HepG2 (cell line): Measurements from ENCODE around the gene APOA1. TPM values are rescaled to one million over a fixed set of nuclear protein-coding genes. Genes with fewer than 3 reads are reported as not detected.
"Not testable (repeated sequence)": the region's sequence is repeated elsewhere in the genome, so short reads cannot be mapped to it uniquely, and the experiment has no call there.

Experiments
- ATAC-seq: fragments of 200-7000 bp; cut with Tn5 transposase; 3 replicates; pipeline ENCODE4 v1.9.1; 2020; ENCODE audit warnings: mild to moderate bottlenecking, moderate library complexity
- BruUV-seq: library from RNA; stranded (reverse); fragments of 400-500 nt; replicated peaks from 2 replicates; lab custom pipeline; 2021; lab: Mats Ljungman, UMichigan
- CTCF ChIA-PET: fragments of 300-600 bp; formaldehyde crosslinking; extraction: SDS; loops from one replicate; lab custom pipeline; 2021; ENCODE audit warnings: low total read pairs, inconsistent platforms, low intra/inter-chr PET ratio; lab: Yijun Ruan, JAX
- POLR2A ChIA-PET: fragments of 350-600 bp; sonication (Branson Sonifier 250); formaldehyde crosslinking; loops from one replicate; lab custom pipeline; 2020; ENCODE audit warnings: antibody characterized with exemption, inconsistent platforms; lab: Yijun Ruan, JAX
- DNase-seq: peaks from one replicate; pipeline ENCODE4 v3.0.0-alpha.2; 2015; ENCODE audit warnings: low spot score
- FAIRE-seq: peaks from 3 replicates; lab custom pipeline; 2011; peaks lifted over from hg19 to GRCh38; lab: Jason Lieb, UNC
- H2AFZ ChIP-seq: one replicate; pipeline ENCODE4 v1.6.1; 2011; ENCODE audit warnings: low read length, inconsistent platforms
- H3K27ac ChIP-seq: fragments of 300-600 bp; 3 replicates; pipeline ENCODE4 v1.8.0; 2011; ENCODE audit warnings: mixed run types, mild to moderate bottlenecking, mixed read lengths, low read length, inconsistent platforms; ENCODE audit not compliant: insufficient read depth; ENCODE audit errors: extremely low read length
- H3K27me3 ChIP-seq, 2 experiments: fragments of 200-600 bp in 1 of 2; 2 replicates in 1 of 2; 3 replicates in 1 of 2; pipeline versions ENCODE4 v1.6.0 to v1.8.0; 2011; ENCODE audit warnings: low read length in 2 of 2, mild to moderate bottlenecking in 2 of 2, moderate library complexity in 2 of 2, inconsistent platforms in 1 of 2; ENCODE audit not compliant: insufficient read depth in 2 of 2, control insufficient read depth in 1 of 2
- H3K36me3 ChIP-seq, 2 experiments: fragments of 200-600 bp in 1 of 2; replicated peaks in 1 of 2; 2 replicates in 1 of 2; 3 replicates in 1 of 2; pipeline versions ENCODE4 v1.5.1 to v1.8.0; 2011; ENCODE audit warnings: low read length in 2 of 2, inconsistent platforms in 1 of 2; ENCODE audit not compliant: insufficient read depth in 2 of 2, control insufficient read depth in 1 of 2
- H3K4me1 ChIP-seq: 2 replicates; pipeline ENCODE4 v1.5.1; 2012; ENCODE audit warnings: low read length, inconsistent platforms; ENCODE audit not compliant: insufficient read depth
- H3K4me2 ChIP-seq: 2 replicates; pipeline ENCODE4 v1.6.0; 2011; ENCODE audit warnings: low read depth, low read length, inconsistent platforms
- H3K4me3 ChIP-seq, 3 experiments: fragments of 200-600 bp in 1 of 3; sonication (generic), shearing (Covaris generic) in 1 of 3; replicated peaks in 1 of 3; 2 replicates each; pipeline ENCODE4 v1.5.1; 2011 to 2016; ENCODE audit warnings: low read length in 3 of 3, inconsistent platforms in 2 of 3, low read depth in 2 of 3, mild to moderate bottlenecking in 2 of 3, control low read depth in 1 of 3, mixed read lengths in 1 of 3; ENCODE audit not compliant: insufficient read depth in 1 of 3
- H3K79me2 ChIP-seq: one replicate; pipeline ENCODE4 v1.6.1; 2011; ENCODE audit warnings: low read length, inconsistent platforms; ENCODE audit not compliant: insufficient read depth
- H3K9ac ChIP-seq: 2 replicates; pipeline ENCODE4 v1.6.0; 2011; ENCODE audit warnings: mild to moderate bottlenecking, low read depth, low read length, inconsistent platforms; ENCODE audit not compliant: insufficient read depth
- H3K9me3 ChIP-seq: 2 replicates; pipeline ENCODE4 v1.5.1; 2012; ENCODE audit warnings: mild to moderate bottlenecking, low read length
- H4K20me1 ChIP-seq: 2 replicates; pipeline ENCODE4 v1.6.0; 2011; ENCODE audit warnings: inconsistent platforms, mild to moderate bottlenecking, low read length, moderate library complexity; ENCODE audit not compliant: insufficient read depth
- AGO1 ChIP-seq: fragments of 200-400 bp; formaldehyde crosslinking; IDR thresholded peaks from 2 replicates; pipeline ENCODE4 v1.6.1; 2017; ENCODE audit warnings: mild to moderate bottlenecking, low read depth, low read length, moderate library complexity; ENCODE audit not compliant: poor library complexity, severe bottlenecking
- AGO2 ChIP-seq: fragments of 200-400 bp; formaldehyde crosslinking; optimal IDR thresholded peaks from 2 replicates; pipeline ENCODE3; 2017; ENCODE audit warnings: mild to moderate bottlenecking, low read depth, low read length, moderate library complexity
- ATF7 ChIP-seq, 2 experiments: fragments of 450-650 bp in 1 of 2; sonication (generic) in 1 of 2; formaldehyde crosslinking in 1 of 2; IDR thresholded peaks; 2 replicates each; pipeline versions ENCODE4 v1.4.0 to v1.6.1; 2016 to 2020; ENCODE audit warnings: antibody characterized with exemption in 1 of 2, mild to moderate bottlenecking in 1 of 2, missing genetic modification reagents in 1 of 2
- CAMTA2 ChIP-seq: sonication (generic); formaldehyde crosslinking; IDR thresholded peaks from 2 replicates; pipeline ENCODE4 v1.4.0; 2020; ENCODE audit warnings: mild to moderate bottlenecking, missing genetic modification reagents, borderline replicate concordance
- HNRNPL ChIP-seq: fragments of 200-400 bp; formaldehyde crosslinking; IDR thresholded peaks from 2 replicates; pipeline ENCODE4 v1.6.1; 2017; ENCODE audit warnings: mild to moderate bottlenecking, low read depth, low read length
- IRX3 ChIP-seq: sonication (generic); formaldehyde crosslinking; IDR thresholded peaks from 2 replicates; pipeline ENCODE4 v1.8.1; 2023; ENCODE audit warnings: mild to moderate bottlenecking, low read depth, missing genetic modification reagents, borderline replicate concordance
- KDM3A ChIP-seq: IDR thresholded peaks from 2 replicates; pipeline ENCODE4 v1.6.1; 2018; ENCODE audit warnings: low read depth, missing compliant biosample characterization
- NCOA5 ChIP-seq: sonication (generic); formaldehyde crosslinking; IDR thresholded peaks from 2 replicates; pipeline ENCODE4 v1.4.0; 2020; ENCODE audit warnings: missing genetic modification reagents
- POLR2G ChIP-seq: fragments of 200-400 bp; formaldehyde crosslinking; IDR thresholded peaks from 2 replicates; pipeline ENCODE4 v1.6.1; 2018; ENCODE audit warnings: mild to moderate bottlenecking, low read depth, low read length, moderate library complexity
- SP140L ChIP-seq: sonication (generic); formaldehyde crosslinking; IDR thresholded peaks from 2 replicates; pipeline ENCODE4 v1.4.0; 2020; ENCODE audit warnings: missing genetic modification reagents, borderline replicate concordance
- TMF1 ChIP-seq: sonication (generic); formaldehyde crosslinking; IDR thresholded peaks from 2 replicates; pipeline ENCODE4 v1.8.1; 2022; ENCODE audit warnings: low read depth, missing genetic modification reagents
- ZBTB38 ChIP-seq: sonication (generic); formaldehyde crosslinking; IDR thresholded peaks from 2 replicates; pipeline ENCODE4 v1.5.1; 2020; ENCODE audit warnings: mild to moderate bottlenecking, missing genetic modification reagents
- ZC3H13 ChIP-seq: sonication (generic); formaldehyde crosslinking; IDR thresholded peaks from 2 replicates; pipeline ENCODE4 v1.8.1; 2023; ENCODE audit warnings: mild to moderate bottlenecking, missing genetic modification reagents, moderate library complexity
- ZC3H4 ChIP-seq: sonication (generic); formaldehyde crosslinking; IDR thresholded peaks from 2 replicates; pipeline ENCODE4 v1.4.0; 2020; ENCODE audit warnings: missing genetic modification reagents, borderline replicate concordance
- ZFP82 ChIP-seq: sonication (generic); formaldehyde crosslinking; IDR thresholded peaks from 2 replicates; pipeline ENCODE4 v1.5.1; 2020; ENCODE audit warnings: mild to moderate bottlenecking, missing genetic modification reagents, borderline replicate concordance
- ZNF234 ChIP-seq: sonication (generic); formaldehyde crosslinking; conservative IDR thresholded peaks from 2 replicates; pipeline ENCODE4 v1.5.1; 2020; ENCODE audit warnings: mild to moderate bottlenecking, missing genetic modification reagents
- WGBS: methylation state at CpG from one replicate; pipeline ENCODE4 v1.1.6; 2017; ENCODE audit warnings: low lambda C conversion rate; 5-methylcytosine and 5-hydroxymethylcytosine counted together
- in situ Hi-C: cut with HindIII; loops from 2 replicates; pipeline ENCODE4 v1.10.0; 2017; ENCODE audit warnings: low pct_unique_long_range_greater_than_20kb; ENCODE audit not compliant: extremely low pct_ligation_motif_present
- intact Hi-C: fragments of 100-400 bp; cut with micrococcal nuclease; formaldehyde crosslinking; loops from one replicate; pipeline ENCODE4 v1.10.0; 2022; ENCODE audit not compliant: unreplicated experiment
- polyA plus RNA-seq, 8 experiments: library from polyadenylated mRNA; depleted of rRNA in 3 of 8; stranded (reverse) in 7 of 8; unstranded in 1 of 8; fragments of >200 nt; fragmentation: Illumina TruSeq in 4 of 8; extraction: Trizol in 4 of 8; gene quantifications; 2 replicates each; pipeline versions ENCODE4 v1.2.1 to v1.2.3, GENCODE V29; 2011 to 2016; ENCODE audit warnings: low read depth in 4 of 8, missing spikeins in 1 of 8, mixed read lengths in 1 of 8; ENCODE audit not compliant: insufficient read depth in 1 of 8
- total RNA-seq, 5 experiments: library from RNA; depleted of rRNA; stranded (reverse); fragments of >200 nt; fragmentation: Illumina TruSeq; extraction: Trizol; gene quantifications; 2 replicates each; pipeline ENCODE4 v1.2.3, GENCODE V29; 2016; ENCODE audit warnings: low read depth in 1 of 5
- TF ChIP-seq, protein P1 (sequence below): sonication (generic); formaldehyde crosslinking; IDR thresholded peaks from 2 replicates; pipeline ENCODE4 v1.4.0; 2020; ENCODE audit warnings: missing genetic modification reagents, mild to moderate bottlenecking, borderline replicate concordance
- TF ChIP-seq, protein P2 (sequence below): IDR thresholded peaks from 2 replicates; pipeline ENCODE4 v1.6.1; 2016; ENCODE audit warnings: missing compliant biosample characterization, missing genetic modification reagents, borderline replicate concordance

APOA1 gene
- total and polyA plus RNA-seq, 2 of the 13 experiments (the other 11 are each of a cell fraction or from before 2014, with no cell fraction given), result 1,973 to 5,485 TPM

DNA sequence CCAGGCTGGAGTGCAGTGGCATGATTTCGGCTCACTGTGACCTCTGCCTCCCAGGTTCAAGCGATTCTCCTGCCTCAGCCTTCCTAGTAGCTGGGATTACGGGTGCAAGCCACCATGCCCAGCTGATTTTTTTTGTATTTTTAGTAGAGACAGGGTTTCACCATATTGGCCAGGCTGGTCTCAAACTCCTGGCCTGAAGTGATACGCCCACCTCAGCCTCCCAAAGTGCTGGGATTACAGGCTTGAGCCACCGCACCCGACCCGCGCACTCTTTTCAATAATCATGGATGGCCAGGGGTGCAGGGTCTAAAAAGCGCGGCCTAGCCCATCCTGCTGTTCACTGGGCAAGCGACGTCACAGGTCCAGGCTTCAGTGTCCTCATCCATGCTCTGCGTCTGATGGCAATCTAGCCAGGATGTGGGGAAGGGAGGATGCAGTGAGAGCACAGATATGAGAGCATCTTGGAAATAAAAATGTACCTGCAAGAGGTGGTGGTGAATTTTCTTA, 2.8 kb downstream of the APOA1 start:
- intact Hi-C loops; H4K20me1 ChIP-seq; H3K36me3 ChIP-seq; DNase-seq; ATAC-seq; FAIRE-seq; BruUV-seq; H3K9me3 ChIP-seq; H3K27me3 ChIP-seq; H2AFZ ChIP-seq; TF ChIP-seq ATF7 (CRISPR knock-in tag; IDR thresholded peaks at IDR 0.05): not testable (repeated sequence)
- CTCF ChIA-PET, result interaction anchor here (2.2 kb wide), 1 partner anchor 43 kb away, joined by 23 read pairs; the partner anchor contains the start of gene APOA5
- H3K4me1 ChIP-seq, result peaks cover 87% of the 10 kb centered on the region
- H3K4me2 ChIP-seq, result peak overlapping the region; percentile 92
- POLR2A ChIA-PET, result interaction anchor here (0.7 to 18.4 kb wide), 11 partner anchors 8 to 310 kb away, joined by 3 to 1365 read pairs (median 35); partner anchors contain the start of genes APOA4, APOA5, APOC3 and BUD13
- H3K79me2 ChIP-seq, result peaks cover 52% of the 10 kb centered on the region
- peak overlapping the region; percentile 27; the same call in 1 of the 2 replicates for H3K9ac ChIP-seq
- in situ Hi-C loops, result loop anchor here (5.0 kb wide), 1 partner anchor 42 kb away; the partner anchor contains the start of gene APOA5
- WGBS, result 52% methylated on average over 13 of the region's 13 CpGs
- peak overlapping the region in 2 of 3 experiments; percentile 92 to 95; a peak in 3 of 6 replicates for H3K4me3 ChIP-seq
- H3K27ac ChIP-seq, result peak overlapping the region; percentile 99
- TF ChIP-seq TMF1 (CRISPR knock-in tag) (0 out of 2 replicates have a peak, but pooled peaks have one; percentile 11), NCOA5 (CRISPR knock-in tag) (0 out of 2 replicates have a peak, but pooled peaks have one; percentile 10), ZFP82 (peak; percentile 63; the same call in 1 of the 2 replicates), ZC3H13 (peak; percentile 72), ZBTB38 (CRISPR knock-in tag) (peak; percentile 39; the same call in 1 of the 2 replicates), POLR2G (peak; percentile 57; the same call in 1 of the 2 replicates), CAMTA2 (CRISPR knock-in tag) (0 out of 2 replicates have a peak, but pooled peaks have one; percentile 2), KDM3A (CRISPR knock-in tag) (peak; percentile 7; the same call in 1 of the 2 replicates), AGO2 (peak; percentile 94), HNRNPL (peak; percentile 4; the same call in 1 of the 2 replicates), ATF7 (IDR thresholded peaks at IDR 0.05) (peak; percentile 39; the same call in 1 of the 2 replicates), IRX3 (peak; percentile 21; the same call in 1 of the 2 replicates), SP140L (CRISPR knock-in tag) (peak; percentile 7; the same call in 1 of the 2 replicates), ZNF234 (CRISPR knock-in tag) (0 out of 2 replicates have a peak, but pooled peaks have one; percentile 69), ZC3H4 (CRISPR knock-in tag) (peak; percentile 89; the same call in 1 of the 2 replicates), AGO1 (peak; percentile 95)
- TF ChIP-seq, protein P1, sequence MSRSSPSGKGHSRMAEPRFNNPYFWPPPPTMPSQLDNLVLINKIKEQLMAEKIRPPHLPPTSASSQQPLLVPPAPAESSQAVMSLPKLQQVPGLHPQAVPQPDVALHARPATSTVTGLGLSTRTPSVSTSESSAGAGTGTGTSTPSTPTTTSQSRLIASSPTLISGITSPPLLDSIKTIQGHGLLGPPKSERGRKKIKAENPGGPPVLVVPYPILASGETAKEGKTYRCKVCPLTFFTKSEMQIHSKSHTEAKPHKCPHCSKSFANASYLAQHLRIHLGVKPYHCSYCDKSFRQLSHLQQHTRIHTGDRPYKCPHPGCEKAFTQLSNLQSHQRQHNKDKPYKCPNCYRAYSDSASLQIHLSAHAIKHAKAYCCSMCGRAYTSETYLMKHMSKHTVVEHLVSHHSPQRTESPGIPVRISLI (CRISPR knock-in tag), result peak; percentile 51; the same call in 1 of the 2 replicates
- TF ChIP-seq, protein P2, sequence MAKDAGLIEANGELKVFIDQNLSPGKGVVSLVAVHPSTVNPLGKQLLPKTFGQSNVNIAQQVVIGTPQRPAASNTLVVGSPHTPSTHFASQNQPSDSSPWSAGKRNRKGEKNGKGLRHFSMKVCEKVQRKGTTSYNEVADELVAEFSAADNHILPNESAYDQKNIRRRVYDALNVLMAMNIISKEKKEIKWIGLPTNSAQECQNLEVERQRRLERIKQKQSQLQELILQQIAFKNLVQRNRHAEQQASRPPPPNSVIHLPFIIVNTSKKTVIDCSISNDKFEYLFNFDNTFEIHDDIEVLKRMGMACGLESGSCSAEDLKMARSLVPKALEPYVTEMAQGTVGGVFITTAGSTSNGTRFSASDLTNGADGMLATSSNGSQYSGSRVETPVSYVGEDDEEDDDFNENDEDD, result 0 out of 2 replicates have a peak, but pooled peaks have one; percentile 22
